ENCODE measurements around the gene KRTAP26-1.

DNA sequence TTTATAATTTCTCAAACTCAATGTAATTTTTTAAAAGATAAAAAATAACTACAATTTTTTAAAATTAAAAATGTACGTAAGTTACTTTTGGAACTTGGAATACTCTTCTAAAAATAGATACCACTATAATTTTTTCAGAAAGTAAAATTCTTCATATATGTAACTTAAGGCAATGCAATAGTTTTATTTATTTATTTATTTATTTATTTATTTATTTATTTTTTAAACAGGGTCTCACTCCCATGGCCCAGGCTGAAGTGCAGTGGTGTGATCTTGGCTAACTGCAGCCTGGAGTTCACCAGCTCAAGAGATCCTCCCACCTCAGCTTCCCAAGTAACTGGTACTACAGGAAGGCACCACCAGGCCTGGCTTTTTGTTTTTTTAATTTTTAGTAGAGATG is 31.4 kb upstream of the KRTAP26-1 start:
- TF ChIP-seq, protein P1, sequence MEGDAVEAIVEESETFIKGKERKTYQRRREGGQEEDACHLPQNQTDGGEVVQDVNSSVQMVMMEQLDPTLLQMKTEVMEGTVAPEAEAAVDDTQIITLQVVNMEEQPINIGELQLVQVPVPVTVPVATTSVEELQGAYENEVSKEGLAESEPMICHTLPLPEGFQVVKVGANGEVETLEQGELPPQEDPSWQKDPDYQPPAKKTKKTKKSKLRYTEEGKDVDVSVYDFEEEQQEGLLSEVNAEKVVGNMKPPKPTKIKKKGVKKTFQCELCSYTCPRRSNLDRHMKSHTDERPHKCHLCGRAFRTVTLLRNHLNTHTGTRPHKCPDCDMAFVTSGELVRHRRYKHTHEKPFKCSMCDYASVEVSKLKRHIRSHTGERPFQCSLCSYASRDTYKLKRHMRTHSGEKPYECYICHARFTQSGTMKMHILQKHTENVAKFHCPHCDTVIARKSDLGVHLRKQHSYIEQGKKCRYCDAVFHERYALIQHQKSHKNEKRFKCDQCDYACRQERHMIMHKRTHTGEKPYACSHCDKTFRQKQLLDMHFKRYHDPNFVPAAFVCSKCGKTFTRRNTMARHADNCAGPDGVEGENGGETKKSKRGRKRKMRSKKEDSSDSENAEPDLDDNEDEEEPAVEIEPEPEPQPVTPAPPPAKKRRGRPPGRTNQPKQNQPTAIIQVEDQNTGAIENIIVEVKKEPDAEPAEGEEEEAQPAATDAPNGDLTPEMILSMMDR (IDR thresholded peaks at IDR 0.05), result no peak
- no peak for TF ChIP-seq POLR2A (IDR thresholded peaks at IDR 0.05)
